ENCODE results near the gene TBC1D3B.

DNA sequence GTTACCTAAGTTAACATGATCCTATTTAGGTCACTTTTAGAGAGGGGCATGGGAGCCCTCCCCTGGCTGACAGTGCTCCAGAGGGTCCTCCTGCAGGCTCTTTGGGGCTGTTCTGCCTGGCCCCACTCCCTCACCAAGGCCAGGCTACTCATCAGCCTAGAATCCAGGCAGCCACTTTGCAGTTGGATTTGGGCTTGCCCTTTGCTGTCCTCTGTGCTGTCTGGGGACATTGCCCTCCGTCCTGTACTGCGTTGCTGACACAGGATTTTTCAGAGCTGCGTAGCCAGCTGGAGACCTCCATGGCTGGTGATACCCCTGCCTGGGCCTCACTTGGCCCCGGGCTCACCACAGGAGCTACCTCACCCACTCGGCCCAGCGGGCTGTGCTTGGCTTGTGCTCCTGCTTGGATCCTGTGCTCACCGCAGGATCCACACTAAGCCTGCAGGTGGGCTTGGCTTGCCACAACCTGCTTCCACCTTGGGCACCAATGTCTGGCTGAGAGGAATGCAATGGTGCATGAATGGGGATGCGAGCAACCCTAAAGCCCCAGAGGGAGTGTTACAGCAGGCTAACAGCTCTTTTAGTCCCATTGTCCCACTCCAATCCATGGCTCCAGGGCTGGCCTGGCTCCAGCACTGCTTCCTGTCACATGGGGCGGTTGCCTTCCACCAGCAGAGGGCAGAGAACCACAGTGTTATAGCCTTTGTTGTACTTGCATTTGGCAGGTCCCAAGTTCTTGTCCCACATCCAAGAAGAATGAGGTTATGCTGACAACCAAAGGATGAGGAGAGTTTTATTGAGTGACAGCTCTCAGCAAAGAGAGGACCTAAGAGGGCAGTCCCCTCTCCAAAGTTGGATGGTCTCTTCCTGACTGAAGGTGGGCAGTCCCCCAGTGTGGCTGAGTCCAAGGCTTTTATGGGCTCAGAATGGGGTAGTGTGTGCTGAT lies 51.3 kb downstream of the TBC1D3B start:
- TF ChIP-seq, protein P1, sequence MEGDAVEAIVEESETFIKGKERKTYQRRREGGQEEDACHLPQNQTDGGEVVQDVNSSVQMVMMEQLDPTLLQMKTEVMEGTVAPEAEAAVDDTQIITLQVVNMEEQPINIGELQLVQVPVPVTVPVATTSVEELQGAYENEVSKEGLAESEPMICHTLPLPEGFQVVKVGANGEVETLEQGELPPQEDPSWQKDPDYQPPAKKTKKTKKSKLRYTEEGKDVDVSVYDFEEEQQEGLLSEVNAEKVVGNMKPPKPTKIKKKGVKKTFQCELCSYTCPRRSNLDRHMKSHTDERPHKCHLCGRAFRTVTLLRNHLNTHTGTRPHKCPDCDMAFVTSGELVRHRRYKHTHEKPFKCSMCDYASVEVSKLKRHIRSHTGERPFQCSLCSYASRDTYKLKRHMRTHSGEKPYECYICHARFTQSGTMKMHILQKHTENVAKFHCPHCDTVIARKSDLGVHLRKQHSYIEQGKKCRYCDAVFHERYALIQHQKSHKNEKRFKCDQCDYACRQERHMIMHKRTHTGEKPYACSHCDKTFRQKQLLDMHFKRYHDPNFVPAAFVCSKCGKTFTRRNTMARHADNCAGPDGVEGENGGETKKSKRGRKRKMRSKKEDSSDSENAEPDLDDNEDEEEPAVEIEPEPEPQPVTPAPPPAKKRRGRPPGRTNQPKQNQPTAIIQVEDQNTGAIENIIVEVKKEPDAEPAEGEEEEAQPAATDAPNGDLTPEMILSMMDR (IDR thresholded peaks at IDR 0.05; ENCODE audit: low read depth, low read length, poor library complexity, severe bottlenecking), result no peak
- TF ChIP-seq EZH2phosphoT487 (IDR thresholded peaks at IDR 0.05; ENCODE audit: borderline replicate concordance, low read length), result no peak

Data from DOHH2 (cell line).